Astrocyte of the spinal cord (primary cell): Measurements from ENCODE around the gene GGN.
"Not testable (repeated sequence)": the region's sequence is repeated elsewhere in the genome, so short reads cannot be mapped to it uniquely, and the experiment has no call there.

Experiments used
- DNase-seq: peaks from one replicate; pipeline ENCODE4 v3.0.0; 2011; ENCODE audit warnings: low read depth, low spot score
- H3K4me3 ChIP-seq: 2 replicates; pipeline ENCODE4 v1.5.1; 2011; ENCODE audit warnings: low read depth, mild to moderate bottlenecking, low read length, moderate library complexity
- CTCF ChIP-seq: IDR thresholded peaks from 2 replicates; pipeline ENCODE4 v1.5.1; 2012; ENCODE audit warnings: low read depth, mild to moderate bottlenecking, low read length, inconsistent platforms
- in situ Hi-C: cut with HindIII; loops from 2 replicates; pipeline ENCODE4 v1.10.0; 2017; ENCODE audit warnings: low sequenced_read_pairs

GGN gene

GRCh38 chr19:38412491-38412890, 24.7 kb upstream of the GGN start:
- no peak overlapping the region for H3K4me3 ChIP-seq
- in situ Hi-C loops: no loop called here
- no peak for TF ChIP-seq CTCF
- DNase-seq: no peak

- in situ Hi-C loops, DNase-seq, H3K4me3 ChIP-seq: not testable (repeated sequence)
Observed at GRCh38 chr19:38411898-38412297, 24.1 kb upstream of the GGN start.

GRCh38 chr19:38411041-38411712, 23.3 kb upstream of the GGN start:
- no peak for TF ChIP-seq CTCF
- DNase-seq: no peak
- H3K4me3 ChIP-seq: no peak overlapping the region
- in situ Hi-C loops: no loop called here

GRCh38 chr19:38410407-38410806, 22.6 kb upstream of the GGN start:
- in situ Hi-C loops, DNase-seq, H3K4me3 ChIP-seq: not testable (repeated sequence)

- DNase-seq: peak; percentile 38
- TF ChIP-seq CTCF: no peak
- H3K4me3 ChIP-seq: no peak overlapping the region
- in situ Hi-C loops: no loop called here
Observed at GRCh38 chr19:38409631-38410133, 21.8 kb upstream of the GGN start.

- in situ Hi-C loops: no loop called here
- no peak for TF ChIP-seq CTCF
- no peak overlapping the region for H3K4me3 ChIP-seq
- no peak for DNase-seq
Observed at GRCh38 chr19:38405276-38405675, 17.4 kb upstream of the GGN start.

GRCh38 chr19:38404858-38405257, 17.0 kb upstream of the GGN start:
- DNase-seq: no peak
- TF ChIP-seq CTCF: no peak
- H3K4me3 ChIP-seq: no peak overlapping the region
- in situ Hi-C loops: no loop called here
